NCI-H774 (cell line): ENCODE measurements around the gene KMT2A.
"Not testable (repeated sequence)": the region's sequence is repeated elsewhere in the genome, so short reads cannot be mapped to it uniquely, and the experiment has no call there.

Experiments
- DNase-seq: peaks from one replicate; lab custom pipeline; 2025; lab: John Stamatoyannopoulos, UW

KMT2A gene

GRCh38 chr11:118435290-118435892, 901 bp upstream of the KMT2A start:
- DNase-seq = peak; percentile 79

- no peak for DNase-seq
These were observed 431 bp downstream of the KMT2A start for GRCh38 chr11:118436639-118437207.

- DNase-seq = peak; percentile 29
These were observed 1.2 kb downstream of the KMT2A start for GRCh38 chr11:118437208-118438125.

GRCh38 chr11:118438314-118438931, 2.1 kb downstream of the KMT2A start:
- peak; percentile 2 for DNase-seq

GRCh38 chr11:118439646-118440045, 3.4 kb downstream of the KMT2A start:
- no peak for DNase-seq

GRCh38 chr11:118441770-118442275, 5.5 kb downstream of the KMT2A start:
- no peak for DNase-seq

GRCh38 chr11:118442301-118442700, 6.0 kb downstream of the KMT2A start:
- no peak for DNase-seq

GRCh38 chr11:118442908-118443589, 6.8 kb downstream of the KMT2A start:
- no peak for DNase-seq

GRCh38 chr11:118443590-118444218, 7.4 kb downstream of the KMT2A start:
- DNase-seq = no peak

GRCh38 chr11:118447423-118447822, 11.1 kb downstream of the KMT2A start:
- no peak for DNase-seq

- DNase-seq = no peak
These were observed 12.0 kb downstream of the KMT2A start for GRCh38 chr11:118448294-118448693.

GRCh38 chr11:118449316-118449918, 13.1 kb downstream of the KMT2A start:
- DNase-seq = no peak

- no peak for DNase-seq
These were observed 14.2 kb downstream of the KMT2A start for GRCh38 chr11:118450451-118450850.

GRCh38 chr11:118462178-118462577, 25.9 kb downstream of the KMT2A start:
- no peak for DNase-seq

GRCh38 chr11:118468968-118469367, 32.7 kb downstream of the KMT2A start:
- DNase-seq = not testable (repeated sequence)

- no peak for DNase-seq
These were observed 34.7 kb downstream of the KMT2A start for GRCh38 chr11:118471030-118471429.

GRCh38 chr11:118473537-118473936, 37.2 kb downstream of the KMT2A start:
- DNase-seq = no peak

- no peak for DNase-seq
These were observed 40.4 kb downstream of the KMT2A start for GRCh38 chr11:118476676-118477075.

GRCh38 chr11:118481238-118481637, 44.9 kb downstream of the KMT2A start:
- not testable (repeated sequence) for DNase-seq

- DNase-seq = no peak
These were observed 48.1 kb downstream of the KMT2A start for GRCh38 chr11:118484405-118484804.

- no peak for DNase-seq
These were observed 49.0 kb downstream of the KMT2A start for GRCh38 chr11:118485273-118485672.
